Lower leg skin (tissue), 4 donors: Measurements from ENCODE around the gene CCR9. TPM values are rescaled to one million over a fixed set of nuclear protein-coding genes. Genes with fewer than 3 reads are reported as not detected.
A peak's percentile ranks its signal among the peaks of the same experiment; 100 is the strongest.

Experiments used
- DNase-seq, 2 donors: peaks; one replicate each; pipeline ENCODE4 v3.0.0-alpha.2; 2019; ENCODE audit warnings: low spot score in 2 of 2
- H3K4me3 ChIP-seq: fragments of 200-600 bp; sonication (generic); 2 replicates; pipeline ENCODE4 v1.5.1; 2017; ENCODE audit warnings: mild to moderate bottlenecking, low read depth; ENCODE audit not compliant: poor library complexity, severe bottlenecking
- POLR2A ChIP-seq, 2 donors: fragments of 450-650 bp; IDR thresholded peaks; one replicate each; pipeline ENCODE4 v1.6.1; 2016 to 2017; ENCODE audit warnings: antibody characterized with exemption in 2 of 2, mild to moderate bottlenecking in 1 of 2, moderate library complexity in 1 of 2
- WGBS, 2 donors: methylation state at CpG; one replicate each; pipeline ENCODE4 v1.1.5; 2018; 5-methylcytosine and 5-hydroxymethylcytosine counted together
- intact Hi-C: fragments of 100-400 bp; cut with DNase I; formaldehyde crosslinking; loops from one replicate; pipeline ENCODE4 v1.15.0; 2023; ENCODE audit warnings: low total_unique reads
- total RNA-seq, 4 donors: library from RNA; depleted of rRNA; stranded (reverse); fragments of >200 nt; gene quantifications; one replicate each; pipeline ENCODE4 v1.1.0, GENCODE V29; 2016
- TF ChIP-seq, protein P1 (sequence below), 3 donors: fragments of 450-650 bp; IDR thresholded peaks; one replicate each; pipeline ENCODE4 v1.5.1; 2016; ENCODE audit warnings: antibody characterized with exemption in 3 of 3, mild to moderate bottlenecking in 3 of 3, moderate library complexity in 2 of 3

Gene CCR9
- total RNA-seq, 4 donors from 2014 or later = 0.25 TPM; not detected in 3

- intact Hi-C loops = no loop called here
- TF ChIP-seq POLR2A (IDR thresholded peaks at IDR 0.05) = no peak
- TF ChIP-seq, protein P1, sequence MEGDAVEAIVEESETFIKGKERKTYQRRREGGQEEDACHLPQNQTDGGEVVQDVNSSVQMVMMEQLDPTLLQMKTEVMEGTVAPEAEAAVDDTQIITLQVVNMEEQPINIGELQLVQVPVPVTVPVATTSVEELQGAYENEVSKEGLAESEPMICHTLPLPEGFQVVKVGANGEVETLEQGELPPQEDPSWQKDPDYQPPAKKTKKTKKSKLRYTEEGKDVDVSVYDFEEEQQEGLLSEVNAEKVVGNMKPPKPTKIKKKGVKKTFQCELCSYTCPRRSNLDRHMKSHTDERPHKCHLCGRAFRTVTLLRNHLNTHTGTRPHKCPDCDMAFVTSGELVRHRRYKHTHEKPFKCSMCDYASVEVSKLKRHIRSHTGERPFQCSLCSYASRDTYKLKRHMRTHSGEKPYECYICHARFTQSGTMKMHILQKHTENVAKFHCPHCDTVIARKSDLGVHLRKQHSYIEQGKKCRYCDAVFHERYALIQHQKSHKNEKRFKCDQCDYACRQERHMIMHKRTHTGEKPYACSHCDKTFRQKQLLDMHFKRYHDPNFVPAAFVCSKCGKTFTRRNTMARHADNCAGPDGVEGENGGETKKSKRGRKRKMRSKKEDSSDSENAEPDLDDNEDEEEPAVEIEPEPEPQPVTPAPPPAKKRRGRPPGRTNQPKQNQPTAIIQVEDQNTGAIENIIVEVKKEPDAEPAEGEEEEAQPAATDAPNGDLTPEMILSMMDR (IDR thresholded peaks at IDR 0.05) = no peak
- no peak for DNase-seq
- H3K4me3 ChIP-seq = no peak overlapping the region
- WGBS, 2 donors = 78 to 98% methylated on average over 3 of the region's 3 CpGs
These were observed 60.5 kb downstream of the CCR9 start for GRCh38 chr3:45946875-45947274.

- no peak for DNase-seq
- 92 to 95% methylated on average over 3 of the region's 3 CpGs for WGBS, 2 donors
- TF ChIP-seq POLR2A (IDR thresholded peaks at IDR 0.05) = no peak
- TF ChIP-seq, protein P1 (IDR thresholded peaks at IDR 0.05) = no peak
- H3K4me3 ChIP-seq = no peak overlapping the region
- intact Hi-C loops = no loop called here
These were observed 61.0 kb downstream of the CCR9 start for GRCh38 chr3:45947361-45947760.

- TF ChIP-seq, protein P1 (IDR thresholded peaks at IDR 0.05) = no peak
- no peak for TF ChIP-seq POLR2A (IDR thresholded peaks at IDR 0.05)
- WGBS, 2 donors = 70 to 75% methylated on average over 6 of the region's 6 CpGs
- intact Hi-C loops = no loop called here
- no peak overlapping the region for H3K4me3 ChIP-seq
- DNase-seq = no peak
These were observed 62.0 kb downstream of the CCR9 start for GRCh38 chr3:45948311-45948781.

- no peak overlapping the region for H3K4me3 ChIP-seq
- 91 to 94% methylated on average over 6 of the region's 6 CpGs for WGBS, 2 donors
- peak in 1 of 2 donors; percentile 63 for DNase-seq
- no peak for TF ChIP-seq POLR2A (IDR thresholded peaks at IDR 0.05)
- TF ChIP-seq, protein P1 (IDR thresholded peaks at IDR 0.05) = no peak
- intact Hi-C loops = no loop called here
These were observed 62.5 kb downstream of the CCR9 start for GRCh38 chr3:45948881-45949280.

- no peak overlapping the region for H3K4me3 ChIP-seq
- peak in 1 of 2 donors; percentile 74 for DNase-seq
- intact Hi-C loops = no loop called here
- TF ChIP-seq POLR2A (IDR thresholded peaks at IDR 0.05) = no peak
- TF ChIP-seq, protein P1 (IDR thresholded peaks at IDR 0.05) = no peak
- WGBS, 2 donors = 94% methylated on average over 4 of the region's 4 CpGs
These were observed 63.1 kb downstream of the CCR9 start for GRCh38 chr3:45949432-45949831.

DNA sequence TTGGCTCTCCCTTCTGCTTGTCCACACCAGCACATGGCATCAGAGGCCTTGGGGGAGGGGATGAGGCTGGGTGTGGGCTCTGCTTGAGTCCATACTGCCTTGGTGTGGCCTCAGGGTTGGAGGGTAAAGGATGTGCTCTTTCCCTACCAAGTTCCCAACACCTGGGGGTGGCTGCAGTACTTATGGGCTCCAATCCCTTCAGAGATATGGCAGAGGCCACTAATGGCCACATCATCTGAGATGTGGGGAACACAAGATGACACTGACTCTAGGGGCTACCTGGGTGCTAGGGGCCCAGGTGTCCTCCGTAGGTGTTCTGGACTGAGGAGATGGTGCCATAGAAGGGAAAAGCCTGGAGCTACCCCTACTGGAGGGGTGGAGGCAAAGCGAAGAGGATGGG, 63.8 kb downstream of the CCR9 start:
- DNase-seq = peak in 1 of 2 donors; percentile 65
- intact Hi-C loops = no loop called here
- 100% methylated on average over 2 of the region's 2 CpGs for WGBS, 2 donors
- no peak overlapping the region for H3K4me3 ChIP-seq
- no peak for TF ChIP-seq POLR2A (IDR thresholded peaks at IDR 0.05)
- TF ChIP-seq, protein P1 (IDR thresholded peaks at IDR 0.05) = no peak
